ENCODE data around the gene RPS6KA2.

GRCh38 chr6:166398348-166398747 is 228.7 kb downstream of the RPS6KA2 start:
- TF ChIP-seq CTCF (IDR thresholded peaks at IDR 0.05; ENCODE audit: insufficient read depth, low read length) (no peak), GABPA (IDR thresholded peaks at IDR 0.05; ENCODE audit: low read depth) (no peak), REST (IDR thresholded peaks at IDR 0.05; ENCODE audit: insufficient replicate concordance, low read depth) (no peak)

Measured in HL-60 (cell line).